Suppressor macrophage treated with lipopolysaccharide for 1 hour (primary cell): ENCODE results near the gene CD83.
A peak's percentile ranks its signal among the peaks of the same experiment; 100 is the strongest.

Source experiments
- DNase-seq, 3 donors: peaks; one replicate each; pipeline ENCODE4 v3.0.0-alpha.2; 2020 to 2022

The CD83 gene

GRCh38 chr6:14126191-14126590 lies 8.6 kb downstream of the CD83 start:
- peak; percentile 53 to 55 (median 53) for DNase-seq

DNA sequence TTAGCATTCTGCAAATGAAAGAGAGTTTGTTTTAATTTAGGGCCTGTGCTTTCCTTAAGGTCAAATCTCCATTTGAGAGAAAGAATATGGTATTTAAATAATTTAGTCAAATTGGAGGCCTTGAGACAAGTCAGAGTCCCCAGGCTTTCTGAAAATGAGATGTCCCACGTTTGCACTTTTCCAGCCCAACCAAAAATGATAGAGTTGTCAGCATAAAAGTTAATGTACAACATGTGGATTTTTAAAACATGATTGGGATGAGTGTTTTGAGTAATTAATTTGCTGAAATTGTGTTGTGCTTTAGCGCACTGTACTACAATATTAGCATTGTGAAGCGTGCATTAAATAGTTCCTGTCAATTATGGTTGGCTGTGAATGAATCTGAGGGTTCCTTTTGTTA lies 10.0 kb downstream of the CD83 start:
- DNase-seq: peak in 1 of 3 donors; percentile 13

GRCh38 chr6:14128012-14128411 lies 10.4 kb downstream of the CD83 start:
- peak in 1 of 3 donors; percentile 28 for DNase-seq

DNA sequence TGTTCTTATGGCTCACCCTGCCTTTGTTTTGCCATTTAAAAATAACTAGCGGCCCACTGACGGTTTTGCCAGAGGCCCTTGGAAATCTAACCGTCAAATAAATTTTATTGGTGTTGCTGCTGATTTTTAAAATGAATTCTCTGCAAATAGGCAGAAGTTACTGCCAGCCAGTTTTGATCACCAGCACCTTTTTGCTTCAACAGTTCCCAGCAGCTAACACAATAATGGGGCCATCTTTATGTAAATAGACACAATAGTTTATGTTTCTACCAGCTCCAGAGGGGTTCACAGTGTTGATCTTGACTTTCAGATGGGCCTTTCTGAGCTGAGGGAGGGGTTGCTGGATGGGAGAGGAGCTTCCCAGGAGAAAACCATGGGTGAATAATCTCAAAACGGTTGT lies 11.2 kb downstream of the CD83 start:
- peak in 1 of 3 donors; percentile 14 for DNase-seq

- DNase-seq: peak in 1 of 3 donors; percentile 22
These were observed 12.0 kb downstream of the CD83 start for GRCh38 chr6:14129575-14129974.

DNA sequence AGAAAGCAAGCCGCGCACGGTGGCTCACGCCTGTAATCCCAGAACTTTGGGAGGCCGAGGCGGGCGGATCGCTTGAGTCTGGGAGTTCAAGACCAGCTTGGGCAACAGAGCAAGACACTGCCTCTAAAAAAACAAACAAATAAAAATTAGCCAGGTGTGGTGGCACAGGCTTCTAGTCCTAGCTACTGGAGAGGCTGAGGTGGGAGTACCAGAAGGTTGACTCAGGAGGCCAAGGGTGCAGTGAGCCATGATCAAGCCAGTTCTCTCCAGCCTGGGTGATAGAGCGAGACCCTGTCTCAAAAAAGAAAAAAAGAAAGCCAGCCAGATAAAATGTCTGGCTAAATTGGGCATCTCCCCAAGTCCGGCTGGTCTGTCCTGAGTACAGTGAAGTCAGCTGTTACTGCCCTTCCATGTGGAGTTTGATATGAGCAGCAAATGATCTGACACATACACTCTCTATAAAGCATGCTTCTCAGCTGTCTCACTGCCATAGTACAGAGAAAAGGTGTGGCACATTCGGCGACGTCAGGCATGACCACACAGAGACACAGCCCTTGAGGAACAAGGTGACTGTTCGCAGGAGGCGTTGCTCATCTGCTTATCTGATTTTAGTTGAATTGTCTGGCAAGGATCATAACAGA lies 13.0 kb downstream of the CD83 start:
- peak in 2 of 3 donors; percentile 21 to 36 for DNase-seq

- DNase-seq: peak in 1 of 3 donors; percentile 19
These were observed 14.0 kb downstream of the CD83 start for GRCh38 chr6:14131579-14131978.

DNA sequence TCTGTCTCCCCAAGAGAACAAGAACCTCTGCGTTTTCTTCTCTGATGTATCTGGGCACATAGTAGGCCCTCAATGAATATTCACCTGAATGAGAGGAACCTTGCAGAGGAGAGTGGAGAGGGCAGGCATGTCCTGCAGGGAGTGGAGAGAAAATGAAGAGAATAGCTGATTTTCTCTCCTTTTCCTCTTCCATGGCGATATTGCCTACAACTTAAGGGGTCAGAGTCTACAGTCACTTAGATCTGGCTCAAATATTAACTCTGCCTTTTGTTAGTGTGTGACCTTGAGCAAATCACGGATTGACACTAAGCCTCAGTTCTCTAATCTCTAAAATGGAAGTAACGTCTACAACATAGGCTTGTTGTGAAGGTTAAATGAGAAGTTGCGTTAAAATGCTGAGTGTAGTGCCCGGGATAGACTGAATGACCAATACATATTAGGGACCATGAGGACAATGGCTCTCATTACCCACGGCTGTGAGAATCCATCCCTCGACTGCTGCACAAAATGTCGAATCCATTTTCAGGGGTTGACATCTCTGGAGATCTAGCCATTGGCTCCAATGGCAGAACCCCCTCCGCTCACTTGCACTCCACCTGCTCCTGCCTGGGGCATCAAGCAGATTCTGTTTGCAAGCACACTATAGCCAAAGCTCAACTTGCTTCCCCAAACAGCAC lies 14.8 kb downstream of the CD83 start:
- peak in 2 of 3 donors; percentile 25 to 39 for DNase-seq

GRCh38 chr6:14132921-14133275 lies 15.3 kb downstream of the CD83 start:
- peak in 1 of 3 donors; percentile 18 for DNase-seq

DNA sequence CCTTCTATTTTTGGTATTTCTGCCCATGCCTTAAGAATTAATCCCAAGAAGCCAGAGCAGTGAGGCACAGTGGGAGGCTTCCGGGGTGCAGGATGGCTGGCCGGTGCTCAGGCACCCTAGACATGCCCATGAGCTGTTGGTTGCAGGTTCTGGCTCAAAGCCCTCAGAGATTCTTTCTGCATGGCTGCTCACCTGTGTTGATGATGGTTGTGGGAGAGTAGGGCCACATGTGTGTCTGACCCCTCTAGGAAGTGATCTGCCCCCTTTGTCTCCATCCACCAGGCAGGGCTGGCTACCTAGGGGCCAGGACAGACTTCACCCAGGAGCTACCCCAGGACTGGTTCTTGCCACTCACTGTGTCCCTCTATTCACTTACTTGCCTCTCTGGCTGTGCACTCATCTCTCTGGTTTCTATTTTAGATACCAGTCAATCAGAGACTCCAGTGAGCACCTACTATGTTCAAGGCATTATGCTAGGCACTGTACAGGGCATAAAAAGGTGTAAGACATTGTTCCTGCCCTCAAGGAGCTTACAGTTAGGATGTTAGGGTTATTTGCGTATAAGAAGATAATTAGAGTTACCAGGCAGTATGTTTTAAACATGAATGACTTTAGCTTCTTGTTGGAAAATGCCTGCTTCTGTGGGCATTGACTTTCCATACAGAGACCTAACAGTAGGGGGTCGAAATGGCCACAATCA lies 16.8 kb downstream of the CD83 start:
- DNase-seq: peak in 1 of 3 donors; percentile 27

- peak; percentile 42 to 48 (median 44) for DNase-seq
These were observed 18.4 kb downstream of the CD83 start for GRCh38 chr6:14135893-14136539.

DNA sequence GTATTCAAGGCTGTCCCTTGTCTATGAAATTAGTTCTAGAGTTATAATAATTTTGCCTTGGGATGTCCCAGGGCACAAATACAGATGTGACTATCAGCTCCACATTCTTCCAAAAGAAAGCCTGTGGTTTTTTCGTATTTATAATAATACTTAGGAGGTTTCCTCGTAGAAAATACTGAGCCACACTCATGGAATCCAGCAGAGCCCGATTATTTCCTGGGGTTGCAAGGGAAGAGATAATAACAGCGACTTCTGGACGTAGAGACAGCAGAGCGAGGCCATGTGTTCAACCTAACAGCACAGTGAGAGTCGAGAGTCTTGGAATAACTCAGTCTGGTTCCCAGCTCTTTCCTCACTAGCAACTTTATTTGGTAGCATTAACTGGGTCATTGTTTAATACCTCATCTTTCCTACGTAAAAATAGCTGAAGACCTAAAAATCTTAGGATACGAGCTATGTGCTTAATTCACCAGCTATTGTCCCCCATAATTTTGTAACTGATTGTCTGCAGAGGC lies 21.2 kb downstream of the CD83 start:
- peak in 2 of 3 donors; percentile 37 to 60 for DNase-seq

DNA sequence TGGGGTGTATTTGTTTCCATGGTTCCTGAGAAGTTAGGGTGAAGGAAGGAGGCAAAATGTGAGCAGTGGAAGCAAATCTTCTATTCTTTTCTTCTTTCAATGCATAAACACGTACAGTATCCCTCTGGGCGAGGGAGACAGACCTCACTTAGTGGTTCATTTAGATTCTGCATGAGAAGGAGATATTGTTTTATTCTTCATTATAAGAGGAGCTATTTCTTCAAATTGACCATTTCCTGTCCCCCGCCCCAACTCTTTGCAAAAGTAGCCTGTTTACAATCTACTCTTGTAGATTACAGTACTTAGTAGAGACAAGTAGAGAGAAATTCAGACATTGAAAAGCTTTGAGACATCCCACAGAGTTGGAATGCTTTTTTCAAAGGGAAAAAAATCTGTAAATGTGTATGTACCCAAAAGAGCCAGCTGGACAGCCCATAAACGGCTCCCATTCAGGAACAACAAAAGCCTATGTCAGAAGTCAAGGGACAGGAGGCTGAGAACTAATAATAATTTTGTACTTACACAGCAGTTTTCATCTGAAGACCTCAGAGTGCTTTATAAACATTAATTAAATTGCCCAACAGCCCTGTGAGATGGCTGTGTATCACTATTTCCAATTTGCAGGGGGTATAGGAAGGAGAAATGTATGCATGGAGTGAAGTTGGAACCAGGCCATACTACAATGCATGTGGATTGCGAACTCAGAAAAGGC lies 23.9 kb downstream of the CD83 start:
- DNase-seq: no peak

GRCh38 chr6:14142063-14142450 lies 24.5 kb downstream of the CD83 start:
- DNase-seq: no peak

- DNase-seq: no peak
These were observed 25.1 kb downstream of the CD83 start for GRCh38 chr6:14142511-14143223.

- no peak for DNase-seq
These were observed 25.7 kb downstream of the CD83 start for GRCh38 chr6:14143305-14143704.

GRCh38 chr6:14144678-14145113 lies 27.1 kb downstream of the CD83 start:
- peak; percentile 80 to 88 (median 82) for DNase-seq

DNA sequence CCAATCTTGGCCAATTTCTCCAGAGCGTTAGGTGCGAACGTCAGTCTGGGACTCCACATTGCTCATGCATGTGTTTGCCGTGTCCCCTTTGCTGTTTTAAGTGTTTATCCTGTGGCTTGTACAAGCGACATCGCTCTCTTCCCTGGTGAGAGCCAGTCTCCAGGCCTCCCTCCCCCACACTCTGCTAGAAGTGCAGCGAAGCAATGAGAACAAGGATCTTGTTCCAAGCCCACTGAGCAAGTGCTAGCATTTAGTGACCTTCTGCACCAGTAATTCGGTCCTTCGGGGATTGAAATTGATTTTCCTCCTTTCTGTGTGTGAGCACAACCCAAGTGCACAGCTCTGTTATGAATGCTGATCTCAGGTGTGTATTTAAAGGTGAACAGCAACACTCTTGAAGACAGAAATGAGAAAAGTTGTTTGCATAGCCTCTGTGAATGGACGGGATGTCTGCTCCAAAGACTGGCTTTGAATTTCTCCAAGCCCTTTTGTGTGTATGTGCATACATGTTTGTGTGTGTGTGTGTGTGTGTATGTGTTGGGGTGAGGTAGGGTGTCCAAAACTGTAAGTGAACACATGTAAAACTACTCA lies 29.0 kb downstream of the CD83 start:
- no peak for DNase-seq

- no peak for DNase-seq
These were observed 30.3 kb downstream of the CD83 start for GRCh38 chr6:14147891-14148290.

DNA sequence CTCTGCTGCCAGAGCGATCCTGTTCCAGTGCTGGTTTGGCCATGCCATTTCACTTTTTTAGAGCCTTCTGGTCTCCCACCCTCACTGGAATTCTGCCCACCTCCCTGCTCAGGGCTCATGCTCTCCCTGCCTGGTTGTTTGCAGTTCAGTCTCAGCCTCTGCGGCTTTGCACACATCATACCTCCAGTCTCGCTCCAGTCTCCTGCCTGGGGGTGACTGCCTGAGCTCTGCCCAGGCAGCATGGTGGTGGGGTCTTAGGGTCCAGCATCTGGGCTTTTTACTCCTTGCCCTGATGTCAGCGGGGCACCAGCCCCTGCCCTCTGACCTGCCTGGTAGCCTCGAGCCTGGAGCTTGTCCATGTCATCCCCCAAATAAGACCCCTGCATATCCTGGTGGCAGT lies 30.9 kb downstream of the CD83 start:
- no peak for DNase-seq

- DNase-seq: peak; percentile 60 to 83 (median 77)
These were observed 31.6 kb downstream of the CD83 start for GRCh38 chr6:14149053-14149738.
